Activated B cell treated with CpG ODN at 0.5 μM for 24 hours (primary cell): ENCODE measurements around the gene DNAAF5. TPM values are rescaled to one million over a fixed set of nuclear protein-coding genes. Genes with fewer than 3 reads are reported as not detected.
"Not testable (repeated sequence)": the region's sequence is repeated elsewhere in the genome, so short reads cannot be mapped to it uniquely, and the experiment has no call there.

ENCODE experiments used
- ATAC-seq: fragments of 200-7000 bp; cut with Tn5 transposase; one replicate; pipeline ENCODE4 v1.10.0; 2021; ENCODE audit warnings: low read depth, mild to moderate bottlenecking, moderate library complexity
- CTCF ChIA-PET: fragments of 350-600 bp; sonication (Branson Sonifier 250); formaldehyde crosslinking; loops from one replicate; lab custom pipeline; 2021; ENCODE audit warnings: antibody characterized with exemption; lab: Charles Lee
- POLR2A ChIA-PET: fragments of 350-600 bp; sonication (Branson Sonifier 250); formaldehyde crosslinking; loops from one replicate; lab custom pipeline; 2021; ENCODE audit warnings: antibody characterized with exemption; lab: Charles Lee
- DNase-seq: peaks from one replicate; pipeline ENCODE4 v3.0.0; 2022
- H3K27ac Mint-ChIP-seq: one replicate; pipeline ENCODE4 v1.8.0; 2020; ENCODE audit warnings: mixed read lengths
- H3K27me3 Mint-ChIP-seq: one replicate; pipeline ENCODE4 v1.8.0; 2021; ENCODE audit warnings: mixed read lengths
- H3K36me3 Mint-ChIP-seq: one replicate; pipeline ENCODE4 v1.8.0; 2021; ENCODE audit warnings: low read depth, mixed read lengths
- H3K4me1 Mint-ChIP-seq: one replicate; pipeline ENCODE4 v1.8.0; 2021; ENCODE audit warnings: mixed read lengths
- H3K4me3 Mint-ChIP-seq: one replicate; pipeline ENCODE4 v1.8.0; 2020; ENCODE audit warnings: mild to moderate bottlenecking, mixed read lengths
- H3K9me3 Mint-ChIP-seq: one replicate; pipeline ENCODE4 v1.8.0; 2020; ENCODE audit warnings: mixed read lengths
- CTCF ChIP-seq: fragments of 200-600 bp; IDR thresholded peaks from one replicate; pipeline ENCODE4 v1.8.0; 2022; ENCODE audit warnings: antibody characterized with exemption, mild to moderate bottlenecking
- intact Hi-C: fragments of 100-400 bp; cut with micrococcal nuclease; formaldehyde crosslinking; loops from one replicate; pipeline ENCODE4 v1.15.1; 2024
- total RNA-seq: library from RNA; stranded (reverse); gene quantifications from 2 replicates; pipeline ENCODE4 v1.2.3, GENCODE V29; 2022

Gene DNAAF5
- total RNA-seq, 1 donor from 2014 or later = 23.5 TPM

GRCh38 chr7:741191-741671 lies 14.7 kb downstream of the DNAAF5 start:
- no peak for DNase-seq
- H3K36me3 Mint-ChIP-seq = peaks cover 56% of the 10 kb centered on the region
- intact Hi-C loops = no loop called here
- ChIA-PET POLR2A (interaction anchor here (1.3 kb wide), 1 partner anchor 13 kb away, joined by 3 read pairs; no protein-coding TSS in a partner anchor), CTCF (no interaction called here)
- ATAC-seq = no peak
- H3K4me3 Mint-ChIP-seq = no peak overlapping the region
- H3K27me3 Mint-ChIP-seq = no peaks in the 10 kb centered on the region
- H3K9me3 Mint-ChIP-seq = no peaks in the 10 kb centered on the region
- no peak overlapping the region for H3K27ac Mint-ChIP-seq
- no peaks in the 10 kb centered on the region for H3K4me1 Mint-ChIP-seq
- no peak for TF ChIP-seq CTCF

- ChIA-PET CTCF (no interaction called here), POLR2A (interaction anchor here (1.3 kb wide), 1 partner anchor 13 kb away, joined by 3 read pairs; no protein-coding TSS in a partner anchor)
- DNase-seq (no peak), ATAC-seq (no peak)
- TF ChIP-seq CTCF = no peak
- intact Hi-C loops = no loop called here
- Mint-ChIP-seq H3K36me3 (peaks cover 57% of the 10 kb centered on the region), H3K27me3 (no peaks in the 10 kb centered on the region), H3K4me1 (no peaks in the 10 kb centered on the region), H3K27ac (no peak overlapping the region), H3K9me3 (no peaks in the 10 kb centered on the region), H3K4me3 (no peak overlapping the region)
These were observed 15.4 kb downstream of the DNAAF5 start for GRCh38 chr7:741850-742249.

- Mint-ChIP-seq H3K27me3 (no peaks in the 10 kb centered on the region), H3K27ac (no peak overlapping the region), H3K36me3 (peaks cover 55% of the 10 kb centered on the region), H3K4me3 (no peak overlapping the region), H3K9me3 (no peaks in the 10 kb centered on the region), H3K4me1 (no peaks in the 10 kb centered on the region)
- intact Hi-C loops = no loop called here
- TF ChIP-seq CTCF = no peak
- ChIA-PET POLR2A (no interaction called here), CTCF (no interaction called here)
- DNase-seq (no peak), ATAC-seq (no peak)
These were observed 16.3 kb downstream of the DNAAF5 start for GRCh38 chr7:742791-743190.

- H3K27me3 Mint-ChIP-seq, ATAC-seq, H3K9me3 Mint-ChIP-seq, CTCF ChIA-PET, H3K4me3 Mint-ChIP-seq, H3K4me1 Mint-ChIP-seq, intact Hi-C loops, DNase-seq, H3K27ac Mint-ChIP-seq: not testable (repeated sequence)
- POLR2A ChIA-PET = interaction anchor here (0.7 kb wide), 1 partner anchor 142 kb away, joined by 6 read pairs; no protein-coding TSS in a partner anchor
- peaks cover 53% of the 10 kb centered on the region for H3K36me3 Mint-ChIP-seq
These were observed 17.0 kb downstream of the DNAAF5 start for GRCh38 chr7:743341-744127.

GRCh38 chr7:744128-744520 lies 17.6 kb downstream of the DNAAF5 start:
- intact Hi-C loops, H3K4me1 Mint-ChIP-seq, H3K27ac Mint-ChIP-seq, H3K27me3 Mint-ChIP-seq, CTCF ChIA-PET, H3K9me3 Mint-ChIP-seq, H3K4me3 Mint-ChIP-seq, DNase-seq, ATAC-seq: not testable (repeated sequence)
- peaks cover 56% of the 10 kb centered on the region for H3K36me3 Mint-ChIP-seq
- POLR2A ChIA-PET = interaction anchor here (0.7 kb wide), 1 partner anchor 143 kb away, joined by 6 read pairs; no protein-coding TSS in a partner anchor

GRCh38 chr7:744854-745430 lies 18.4 kb downstream of the DNAAF5 start:
- DNase-seq (no peak), ATAC-seq (no peak)
- ChIA-PET CTCF (no interaction called here), POLR2A (no interaction called here)
- Mint-ChIP-seq H3K27me3 (no peaks in the 10 kb centered on the region), H3K4me3 (no peak overlapping the region), H3K4me1 (no peaks in the 10 kb centered on the region), H3K36me3 (peaks cover 54% of the 10 kb centered on the region), H3K9me3 (no peaks in the 10 kb centered on the region), H3K27ac (no peak overlapping the region)
- TF ChIP-seq CTCF = no peak
- intact Hi-C loops = no loop called here
